Measurements from ENCODE around the gene PHLPP1. TPM values are rescaled to one million over a fixed set of nuclear protein-coding genes. Genes with fewer than 3 reads are reported as not detected.

Gene PHLPP1
- total and polyA plus RNA-seq, 2 of the 4 experiments (the other 2 are of a cell fraction): 3.3 to 3.6 TPM

DNA sequence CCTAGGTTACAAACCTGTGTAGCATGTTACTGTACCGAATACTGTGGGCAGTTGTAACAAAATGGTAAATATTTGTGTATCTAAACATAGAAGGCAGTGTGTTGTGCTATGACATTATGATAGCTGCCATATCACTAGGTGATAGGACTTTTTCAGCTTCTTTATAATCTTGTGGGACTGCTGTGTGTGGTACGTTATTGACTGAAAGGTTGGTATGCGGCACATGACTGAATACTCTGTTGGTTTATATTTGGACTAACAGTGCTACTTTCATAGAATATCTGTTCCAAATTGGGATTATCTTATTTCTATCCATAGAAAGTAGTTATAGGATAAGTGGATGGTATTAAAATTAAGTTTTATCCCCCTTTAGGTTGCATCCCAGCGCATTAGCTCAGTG is 144.7 kb downstream of the PHLPP1 start:
- H3K4ac ChIP-seq (ENCODE audit: low read depth, low read length): no peak overlapping the region
- H2AK5ac ChIP-seq (ENCODE audit: low read depth, low read length): no peak overlapping the region
- H2BK15ac ChIP-seq (ENCODE audit: low read depth, low read length): no peak overlapping the region
- H3K4me3 ChIP-seq (ENCODE audit: insufficient read depth, low read depth, low read length): no peak overlapping the region
- H3K4me2 ChIP-seq (ENCODE audit: low read depth, low read length): no peak overlapping the region
- whole genome bisulfite sequencing, 2 experiments (ENCODE audit: extremely low coverage in 2 of 2, insufficient read length in 1 of 2): no CpG with 5 or more reads among the region's 4 CpGs
- H4K8ac ChIP-seq (ENCODE audit: low read depth in 2 of 2, low read length in 2 of 2): no peak overlapping the region
- H3K79me1 ChIP-seq (ENCODE audit: low read depth in 1 of 2, low read length in 2 of 2): no peaks in the 10 kb centered on the region; a peak in 3 of 4 replicates
- no peak overlapping the region for H3K14ac ChIP-seq (replicated peaks; ENCODE audit: low read depth, low read length)
- H2BK120ac ChIP-seq (ENCODE audit: low read depth, low read length): no peak overlapping the region
- H4K5ac ChIP-seq (ENCODE audit: low read depth, low read length): no peak overlapping the region
- no peaks in the 10 kb centered on the region for H4K20me1 ChIP-seq (ENCODE audit: insufficient read depth, low read length)
- intact Hi-C loops (cut with micrococcal nuclease) (no loop called here), dilution Hi-C loops (cut with HindIII; ENCODE audit: low sequenced_read_pairs, unreplicated experiment) (no loop called here), in situ Hi-C loops (cut with MboI; ENCODE audit: low sequenced_read_pairs) (no loop called here)
- H3K18ac ChIP-seq (ENCODE audit: low read depth, low read length): no peak overlapping the region
- ChIA-PET CTCF (no interaction called here), POLR2A (ENCODE audit: unreplicated experiment) (no interaction called here)
- no peaks in the 10 kb centered on the region for H3K36me3 ChIP-seq (ENCODE audit: control insufficient read depth, insufficient read depth, low read length)
- no peak for ATAC-seq (ENCODE audit: low read depth)
- DNase-seq: no peak
- H2BK5ac ChIP-seq (ENCODE audit: low read depth, low read length, poor library complexity, severe bottlenecking): no peak overlapping the region
- no peaks in the 10 kb centered on the region for H3K27me3 ChIP-seq (ENCODE audit: control insufficient read depth, insufficient read depth, low read length)
- H2AK9ac ChIP-seq (replicated peaks; ENCODE audit: low read depth, low read length, poor library complexity): no peak overlapping the region
- H4K91ac ChIP-seq (ENCODE audit: insufficient read depth, low read depth, low read length): no peak overlapping the region
- no peak overlapping the region for H3K9ac ChIP-seq (ENCODE audit: low read depth, low read length)
- H3K4me1 ChIP-seq (ENCODE audit: control insufficient read depth, insufficient read depth, low read length): no peaks in the 10 kb centered on the region
- H3K27ac ChIP-seq (ENCODE audit: insufficient read depth, low read length): no peak overlapping the region
- no TSS peak for BruUV-seq (replicated peaks)
- H3K23ac ChIP-seq (ENCODE audit: low read depth, low read length): no peak overlapping the region
- no peaks in the 10 kb centered on the region for H3K9me1 ChIP-seq (ENCODE audit: insufficient read depth, low read length)
- H2BK20ac ChIP-seq (ENCODE audit: low read depth, low read length): no peak overlapping the region
- H3K56ac ChIP-seq (ENCODE audit: extremely low read depth, insufficient read depth, low read length): no peak overlapping the region
- H3K9me3 ChIP-seq (ENCODE audit: control insufficient read depth, insufficient read depth, low read length): no peaks in the 10 kb centered on the region
- no peak for TF ChIP-seq NFE2L2 (IDR thresholded peaks at IDR 0.05; ENCODE audit: low read depth, low read length)
- TF ChIP-seq, protein P1, sequence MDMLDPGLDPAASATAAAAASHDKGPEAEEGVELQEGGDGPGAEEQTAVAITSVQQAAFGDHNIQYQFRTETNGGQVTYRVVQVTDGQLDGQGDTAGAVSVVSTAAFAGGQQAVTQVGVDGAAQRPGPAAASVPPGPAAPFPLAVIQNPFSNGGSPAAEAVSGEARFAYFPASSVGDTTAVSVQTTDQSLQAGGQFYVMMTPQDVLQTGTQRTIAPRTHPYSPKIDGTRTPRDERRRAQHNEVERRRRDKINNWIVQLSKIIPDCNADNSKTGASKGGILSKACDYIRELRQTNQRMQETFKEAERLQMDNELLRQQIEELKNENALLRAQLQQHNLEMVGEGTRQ (IDR thresholded peaks at IDR 0.05; ENCODE audit: low read depth, low read length): no peak
- TF ChIP-seq SMC3 (IDR thresholded peaks at IDR 0.05; ENCODE audit: low read depth, low read length): no peak
- no peak for TF ChIP-seq FOS (IDR thresholded peaks at IDR 0.05; ENCODE audit: low read depth, low read length)
- TF ChIP-seq MAFK (IDR thresholded peaks at IDR 0.05; ENCODE audit: low read depth, low read length): no peak
- TF ChIP-seq RCOR1 (IDR thresholded peaks at IDR 0.05; ENCODE audit: insufficient replicate concordance, low read length): no peak
- no peak for TF ChIP-seq MAZ (IDR thresholded peaks at IDR 0.05; ENCODE audit: borderline replicate concordance, low read depth, low read length)
- no peak for TF ChIP-seq CEBPB (IDR thresholded peaks at IDR 0.05; ENCODE audit: low read depth, low read length)
- no peak for TF ChIP-seq POLR2A (IDR thresholded peaks at IDR 0.05; ENCODE audit: low read depth, low read length)
- TF ChIP-seq, protein P2, sequence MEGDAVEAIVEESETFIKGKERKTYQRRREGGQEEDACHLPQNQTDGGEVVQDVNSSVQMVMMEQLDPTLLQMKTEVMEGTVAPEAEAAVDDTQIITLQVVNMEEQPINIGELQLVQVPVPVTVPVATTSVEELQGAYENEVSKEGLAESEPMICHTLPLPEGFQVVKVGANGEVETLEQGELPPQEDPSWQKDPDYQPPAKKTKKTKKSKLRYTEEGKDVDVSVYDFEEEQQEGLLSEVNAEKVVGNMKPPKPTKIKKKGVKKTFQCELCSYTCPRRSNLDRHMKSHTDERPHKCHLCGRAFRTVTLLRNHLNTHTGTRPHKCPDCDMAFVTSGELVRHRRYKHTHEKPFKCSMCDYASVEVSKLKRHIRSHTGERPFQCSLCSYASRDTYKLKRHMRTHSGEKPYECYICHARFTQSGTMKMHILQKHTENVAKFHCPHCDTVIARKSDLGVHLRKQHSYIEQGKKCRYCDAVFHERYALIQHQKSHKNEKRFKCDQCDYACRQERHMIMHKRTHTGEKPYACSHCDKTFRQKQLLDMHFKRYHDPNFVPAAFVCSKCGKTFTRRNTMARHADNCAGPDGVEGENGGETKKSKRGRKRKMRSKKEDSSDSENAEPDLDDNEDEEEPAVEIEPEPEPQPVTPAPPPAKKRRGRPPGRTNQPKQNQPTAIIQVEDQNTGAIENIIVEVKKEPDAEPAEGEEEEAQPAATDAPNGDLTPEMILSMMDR (conservative IDR thresholded peaks at IDR 0.05; ENCODE audit: low read depth, low read length): no peak
- TF ChIP-seq MXI1 (IDR thresholded peaks at IDR 0.05; ENCODE audit: borderline replicate concordance, low read depth, low read length): no peak
- no peak for TF ChIP-seq RAD21 (IDR thresholded peaks at IDR 0.05; ENCODE audit: low read length)
- no peak for TF ChIP-seq CHD1 (IDR thresholded peaks at IDR 0.05; ENCODE audit: low read depth, low read length)
- TF ChIP-seq RFX5 (IDR thresholded peaks at IDR 0.05; ENCODE audit: low read depth, low read length): no peak
- no peak overlapping the region for H2AFZ ChIP-seq (replicated peaks; ENCODE audit: low read length, poor library complexity)

All from IMR-90 (cell line).